Lung (tissue), 12 donors: Measurements from ENCODE around the gene CLEC4F. TPM values are rescaled to one million over a fixed set of nuclear protein-coding genes. Genes with fewer than 3 reads are reported as not detected.

Experiments used
- ATAC-seq: fragments of 200-7000 bp; cut with Tn5 transposase; one replicate; pipeline ENCODE4 v1.9.1; 2020; ENCODE audit warnings: moderate number of reproducible peaks; ENCODE audit not compliant: insufficient read depth, low FRiP score
- DNase-seq, 3 donors: peaks; one replicate each; pipeline ENCODE4 v3.0.0-alpha.2; 2013 to 2017
- H3K27ac ChIP-seq, 2 donors: one replicate each; pipeline ENCODE4 v1.5.1; 2013; ENCODE audit warnings: mild to moderate bottlenecking in 2 of 2, moderate library complexity in 2 of 2, control low read depth in 1 of 2, inconsistent platforms in 1 of 2, low read depth in 1 of 2, low read length in 1 of 2
- H3K27me3 ChIP-seq, 3 donors: one replicate each; pipeline ENCODE4 v1.5.1; 2013; ENCODE audit warnings: low read length in 2 of 3; ENCODE audit not compliant: control insufficient read depth in 3 of 3, insufficient read depth in 3 of 3
- H3K36me3 ChIP-seq, 4 donors: one replicate each; pipeline ENCODE4 v1.5.1; 2013; ENCODE audit warnings: low read length in 4 of 4, mild to moderate bottlenecking in 1 of 4, moderate library complexity in 1 of 4; ENCODE audit not compliant: control insufficient read depth in 4 of 4, insufficient read depth in 4 of 4
- H3K4me1 ChIP-seq, 5 donors: one replicate each; pipeline ENCODE4 v1.5.1; 2013; ENCODE audit warnings: low read length in 5 of 5, mild to moderate bottlenecking in 2 of 5, moderate library complexity in 1 of 5; ENCODE audit not compliant: control insufficient read depth in 5 of 5, insufficient read depth in 5 of 5
- H3K4me3 ChIP-seq: one replicate; pipeline ENCODE4 v1.5.1; 2013; ENCODE audit warnings: mild to moderate bottlenecking, control low read depth, moderate library complexity
- H3K9ac ChIP-seq, 2 donors: one replicate each; pipeline ENCODE4 v1.5.1; 2013; ENCODE audit warnings: low read length in 2 of 2, control low read depth in 1 of 2; ENCODE audit not compliant: insufficient read depth in 1 of 2
- H3K9me3 ChIP-seq, 4 donors: one replicate each; pipeline ENCODE4 v1.5.1; 2013; ENCODE audit warnings: low read length in 3 of 4, mild to moderate bottlenecking in 1 of 4, moderate library complexity in 1 of 4; ENCODE audit not compliant: control insufficient read depth in 4 of 4, insufficient read depth in 3 of 4
- WGBS, 2 donors: extraction: QIAGEN DNeasy Blood & Tissue Kit; methylation state at CpG; one replicate each; pipeline ENCODE4 v1.1.7; 2013; 5-methylcytosine and 5-hydroxymethylcytosine counted together
- polyA plus RNA-seq, 2 donors: library from polyadenylated mRNA; stranded (reverse); fragments of 200-250 nt; gene quantifications; one replicate each; pipeline ENCODE4 v1.2.1, GENCODE V29; 2013
- total RNA-seq, 2 donors: library from RNA; depleted of rRNA in 1 of 2; stranded (reverse); fragments of >200 nt in 1 of 2; gene quantifications; one replicate each; pipeline ENCODE4 v1.2.1, GENCODE V29; 2014 to 2021
- TF ChIP-seq, protein P1 (sequence below): IDR thresholded peaks from 2 replicates; pipeline ENCODE4 v1.5.1; 2012; ENCODE audit warnings: mild to moderate bottlenecking; ENCODE audit errors: control extremely low read depth, extremely low read depth
- donor health status: control.
- donor health status: control.
- donor health status: Bipolar disorder and iron deficiency.
- donor health status: healthy.
- donor health status: DM: yes; HTN: yes; CAD: no.

CLEC4F gene
- total and polyA plus RNA-seq, 4 donors, result 0.31 to 0.58 (median 0.37) TPM

DNA sequence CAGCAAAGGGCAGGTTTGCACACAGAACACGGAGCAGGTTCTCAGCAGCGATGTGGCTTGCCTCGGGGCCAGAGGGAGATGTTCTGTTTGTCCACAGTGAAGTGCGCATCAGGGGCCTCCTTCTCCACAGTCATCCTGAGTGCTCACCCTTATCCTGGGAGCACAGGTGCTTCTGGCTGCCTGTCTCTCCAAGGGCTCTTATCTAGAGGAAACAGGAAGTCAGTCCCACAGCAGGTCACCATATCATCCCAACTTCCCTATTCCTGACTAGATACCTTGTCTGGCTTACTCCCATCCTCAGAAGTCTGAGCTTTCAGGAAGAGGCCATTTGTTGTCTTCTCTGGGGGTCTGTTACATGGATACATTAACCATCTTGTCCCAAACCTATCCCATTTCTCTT, 15.2 kb upstream of the CLEC4F start, which contains the start of gene CD207:
Gene CD207, minus strand, starts transcription at position 174 of the 400 bp plus-strand sequence. Its CDS starts 40 bp downstream, at position 134.
- TF ChIP-seq, protein P1, sequence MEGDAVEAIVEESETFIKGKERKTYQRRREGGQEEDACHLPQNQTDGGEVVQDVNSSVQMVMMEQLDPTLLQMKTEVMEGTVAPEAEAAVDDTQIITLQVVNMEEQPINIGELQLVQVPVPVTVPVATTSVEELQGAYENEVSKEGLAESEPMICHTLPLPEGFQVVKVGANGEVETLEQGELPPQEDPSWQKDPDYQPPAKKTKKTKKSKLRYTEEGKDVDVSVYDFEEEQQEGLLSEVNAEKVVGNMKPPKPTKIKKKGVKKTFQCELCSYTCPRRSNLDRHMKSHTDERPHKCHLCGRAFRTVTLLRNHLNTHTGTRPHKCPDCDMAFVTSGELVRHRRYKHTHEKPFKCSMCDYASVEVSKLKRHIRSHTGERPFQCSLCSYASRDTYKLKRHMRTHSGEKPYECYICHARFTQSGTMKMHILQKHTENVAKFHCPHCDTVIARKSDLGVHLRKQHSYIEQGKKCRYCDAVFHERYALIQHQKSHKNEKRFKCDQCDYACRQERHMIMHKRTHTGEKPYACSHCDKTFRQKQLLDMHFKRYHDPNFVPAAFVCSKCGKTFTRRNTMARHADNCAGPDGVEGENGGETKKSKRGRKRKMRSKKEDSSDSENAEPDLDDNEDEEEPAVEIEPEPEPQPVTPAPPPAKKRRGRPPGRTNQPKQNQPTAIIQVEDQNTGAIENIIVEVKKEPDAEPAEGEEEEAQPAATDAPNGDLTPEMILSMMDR, result no peak

DNA sequence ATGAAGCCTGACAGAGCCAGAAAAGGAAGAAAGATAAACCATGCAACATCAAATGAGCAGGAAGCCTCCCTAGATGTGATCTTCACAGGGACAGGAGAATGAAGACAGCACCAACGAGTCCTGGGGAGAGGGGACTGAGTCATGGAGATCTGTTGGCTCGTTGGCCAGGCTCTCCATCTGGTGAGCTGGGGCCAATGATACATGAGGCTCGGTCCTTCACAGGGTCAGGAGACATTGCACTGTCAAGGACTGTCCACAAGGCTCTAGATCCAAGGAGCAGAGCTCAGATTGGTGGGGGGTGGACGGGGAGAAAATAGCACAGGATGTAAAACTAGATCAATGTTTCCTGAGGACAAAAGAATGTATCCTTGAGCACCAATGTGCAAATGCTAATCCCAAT, 14.5 kb upstream of the CLEC4F start:
- WGBS, 2 donors, result 65 to 70% methylated on average over 4 of the region's 4 CpGs
- Histone ChIP-seq H3K9me3 (no peaks in the 10 kb centered on the region), H3K27me3 (peaks cover 0 to 9% (median 0%) of the 10 kb centered on the region in 3 donors)

More for the DNA sequence above, 15.2 kb upstream of the CLEC4F start, which contains the start of gene CD207:
- Histone ChIP-seq H3K27ac (no peak within 1 kb of the TSS), H3K9me3 (no peaks in the 10 kb centered on the region), H3K27me3 (peaks cover 0 to 9% (median 0%) of the 10 kb centered on the region in 3 donors), H3K4me3 (no peak within 1 kb of the TSS), H3K9ac (no peak within 1 kb of the TSS), H3K4me1 (peaks cover 0 to 2% (median 0%) of the 10 kb centered on the region in 5 donors), H3K36me3 (no peaks in the 10 kb centered on the region)
- ATAC-seq (no peak), DNase-seq (no peak)
- 81 to 86% methylated on average over 4 of the region's 4 CpGs for WGBS, 2 donors

DNA sequence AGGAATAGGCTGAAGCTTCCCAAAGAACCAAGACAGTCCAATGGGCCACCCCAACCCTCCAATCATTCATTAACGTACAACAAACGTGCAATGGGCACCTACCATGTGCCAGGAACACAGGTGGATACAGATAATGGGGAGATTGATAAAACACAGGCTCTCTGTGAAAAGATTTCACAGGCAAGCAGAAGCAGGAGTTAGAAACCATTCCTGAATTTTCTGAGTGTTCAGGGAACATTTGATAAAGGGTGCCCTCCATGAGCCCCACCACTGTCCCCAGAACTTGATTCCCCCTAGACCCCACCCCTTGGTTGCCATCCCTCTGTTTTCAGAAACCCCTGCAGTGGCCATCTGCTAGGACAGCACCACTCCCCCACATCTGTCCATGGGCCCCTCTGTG, 13.7 kb upstream of the CLEC4F start:
- Histone ChIP-seq H3K27me3 (peaks cover 0 to 9% (median 0%) of the 10 kb centered on the region in 3 donors), H3K4me3 (no peak overlapping the region), H3K9ac (no peak overlapping the region), H3K27ac (no peak overlapping the region), H3K4me1 (peaks cover 0 to 2% (median 0%) of the 10 kb centered on the region in 5 donors), H3K9me3 (no peaks in the 10 kb centered on the region), H3K36me3 (no peaks in the 10 kb centered on the region)
- ATAC-seq (no peak), DNase-seq (no peak)
- TF ChIP-seq, protein P1, result no peak
- WGBS, 2 donors, result 87 to 91% methylated on average over 2 of the region's 2 CpGs

More for the DNA sequence above, 14.5 kb upstream of the CLEC4F start:
- Histone ChIP-seq H3K4me3 (no peak overlapping the region), H3K36me3 (no peaks in the 10 kb centered on the region), H3K4me1 (peaks cover 0 to 2% (median 0%) of the 10 kb centered on the region in 5 donors), H3K27ac (no peak overlapping the region), H3K9ac (no peak overlapping the region)
- DNase-seq (no peak), ATAC-seq (no peak)
- TF ChIP-seq, protein P1, result no peak

DNA sequence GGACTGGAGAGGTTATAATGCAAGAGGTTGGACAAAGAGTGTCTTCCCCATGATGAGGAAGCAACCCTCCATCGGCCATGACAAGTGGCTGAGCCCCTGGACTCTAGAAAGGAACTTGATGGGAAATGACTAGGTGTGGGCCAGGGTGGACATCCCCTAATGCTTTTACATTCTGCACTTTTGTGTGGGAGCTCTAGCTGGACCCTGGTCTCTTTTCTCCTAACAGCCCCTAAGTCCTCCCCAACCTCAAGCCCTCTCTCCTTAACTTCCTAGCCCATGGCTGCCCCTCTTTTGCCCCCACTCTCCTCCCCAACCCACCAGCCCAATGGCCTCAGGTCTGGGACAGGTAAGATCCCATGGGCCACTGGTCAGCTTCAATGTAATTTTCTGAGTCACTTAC, 12.8 kb upstream of the CLEC4F start:
- no peak overlapping the region for H3K4me3 ChIP-seq
- peaks cover 0 to 2% (median 0%) of the 10 kb centered on the region in 5 donors for H3K4me1 ChIP-seq
- no peak for DNase-seq
- no peaks in the 10 kb centered on the region for H3K9me3 ChIP-seq
- 46 to 91% methylated on average over 1 of the region's 1 CpG for WGBS, 2 donors
- no peak overlapping the region for H3K9ac ChIP-seq
- no peak for ATAC-seq
- no peaks in the 10 kb centered on the region for H3K36me3 ChIP-seq
- H3K27me3 ChIP-seq, result peaks cover 0 to 9% (median 0%) of the 10 kb centered on the region in 3 donors
- H3K27ac ChIP-seq, result no peak overlapping the region
- TF ChIP-seq, protein P1, result no peak
